ENCODE results near the gene CTDSPL. TPM values are rescaled to one million over a fixed set of nuclear protein-coding genes. Genes with fewer than 3 reads are reported as not detected.

CTDSPL gene
- total and polyA plus RNA-seq, 2 of the 8 experiments (the other 6 are each of a cell fraction or from before 2014, with no cell fraction given) = 20.3 to 42.2 TPM

- TF ChIP-seq E2F6 (IDR thresholded peaks at IDR 0.05) = no peak
- TF ChIP-seq SUZ12 (IDR thresholded peaks at IDR 0.05; ENCODE audit: low read length) = no peak
- no peak for TF ChIP-seq CREB1 (IDR thresholded peaks at IDR 0.05)
- no peak for TF ChIP-seq CHD7 (IDR thresholded peaks at IDR 0.05; ENCODE audit: insufficient replicate concordance, low read length)
Measured at GRCh38 chr3:37987315-37987697, 125.6 kb downstream of the CTDSPL start (continued).
